ENCODE measurements around the gene GALT. TPM values are rescaled to one million over a fixed set of nuclear protein-coding genes. Genes with fewer than 3 reads are reported as not detected.

Gene GALT
- total RNA-seq, 4 donors from 2014 or later, result 8.1 to 23.6 (median 20.0) TPM

DNA sequence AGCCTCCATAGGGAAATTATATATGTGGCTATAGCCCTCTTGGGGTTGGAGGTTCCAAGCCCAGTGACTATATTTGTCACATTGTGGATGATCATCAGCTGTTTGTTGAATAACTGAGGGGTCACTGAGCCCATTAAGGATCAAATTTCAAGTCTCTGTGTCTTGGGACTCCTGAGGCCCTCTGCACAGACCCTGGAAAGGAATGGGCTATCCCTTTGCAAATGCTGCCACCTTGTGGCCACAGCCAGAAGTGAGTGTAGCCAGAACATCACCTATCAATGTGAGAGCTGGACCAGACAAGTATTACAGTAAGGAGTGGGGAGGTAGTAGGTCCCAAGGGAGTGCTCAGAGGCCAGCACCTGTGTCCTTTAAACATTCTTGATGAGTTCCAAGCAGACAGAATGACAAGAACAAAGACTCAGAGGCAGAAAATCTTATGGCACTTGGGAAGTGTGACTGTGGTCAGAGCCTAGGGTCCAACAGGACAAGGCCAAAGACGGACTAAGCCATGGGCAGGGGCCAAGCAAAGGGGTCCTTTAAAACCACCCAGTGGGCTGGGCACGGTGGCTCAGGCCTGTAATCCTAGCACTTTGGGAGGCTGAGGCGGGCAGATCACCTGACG is 42.8 kb upstream of the GALT start:
- H3K36me3 ChIP-seq, result no peaks in the 10 kb centered on the region
- no peaks in the 10 kb centered on the region for H3K9me3 ChIP-seq
- ATAC-seq (peak; percentile 92 to 93), DNase-seq (peak; percentile 57 to 80)
- H3K4me1 ChIP-seq, result no peaks in the 10 kb centered on the region
- H3K4me3 ChIP-seq, result no peak overlapping the region
- intact Hi-C loops (cut with DNase I; ENCODE audit: low total_unique reads), result loop anchor here (5.0 kb wide), 1 partner anchor 146 kb away; the partner anchor contains the start of genes DNAI1 and FAM219A
- H3K27ac ChIP-seq, result peak overlapping the region in 3 of 4 donors; percentile 40 to 53 (median 41)
- H3K27me3 ChIP-seq, result no peaks in the 10 kb centered on the region
- peak; percentile 90 to 94 (median 93) for TF ChIP-seq CTCF (IDR thresholded peaks at IDR 0.05 in 4 of 5, conservative IDR thresholded peaks at IDR 0.05 in 1 of 5)
- TF ChIP-seq POLR2A (IDR thresholded peaks at IDR 0.05), result no peak
- in situ Hi-C loops (cut with MboI; ENCODE audit: low sequenced_read_pairs in 4 of 4), result loop anchor here (5.0 to 25.0 kb wide), 3 partner anchors 51 to 199 kb away; partner anchors contain the start of gene ENHO (in 1 of the 4)

- in situ Hi-C loops (cut with MboI; ENCODE audit: low sequenced_read_pairs in 4 of 4) (loop anchor here (10.0 to 25.0 kb wide), 2 partner anchors 94 to 201 kb away; partner anchors contain the start of gene ENHO (in 1 of the 4)), intact Hi-C loops (cut with DNase I; ENCODE audit: low total_unique reads) (no loop called here)
- DNase-seq (no peak), ATAC-seq (no peak)
- TF ChIP-seq CTCF (IDR thresholded peaks at IDR 0.05 in 4 of 5, conservative IDR thresholded peaks at IDR 0.05 in 1 of 5), result no peak
- no peak for TF ChIP-seq POLR2A (IDR thresholded peaks at IDR 0.05)
- no peak overlapping the region for H3K27ac ChIP-seq
- H3K4me3 ChIP-seq, result no peak overlapping the region
- H3K27me3 ChIP-seq, result no peaks in the 10 kb centered on the region
- H3K36me3 ChIP-seq, result no peaks in the 10 kb centered on the region
- no peaks in the 10 kb centered on the region for H3K9me3 ChIP-seq
- H3K4me1 ChIP-seq, result peaks cover 12 to 16% of the 10 kb centered on the region in 2 donors
Observed at GRCh38 chr9:34606190-34606589, 40.3 kb upstream of the GALT start.

- ATAC-seq (no peak), DNase-seq (no peak)
- Histone ChIP-seq H3K36me3 (no peaks in the 10 kb centered on the region), H3K27ac (no peak overlapping the region), H3K27me3 (no peaks in the 10 kb centered on the region), H3K4me3 (no peak overlapping the region), H3K4me1 (peaks cover 14 to 20% of the 10 kb centered on the region in 2 donors), H3K9me3 (no peaks in the 10 kb centered on the region)
- in situ Hi-C loops (cut with MboI; ENCODE audit: low sequenced_read_pairs in 4 of 4), result loop anchor here (10.0 to 25.0 kb wide), 2 partner anchors 95 to 202 kb away; partner anchors contain the start of gene ENHO (in 1 of the 4)
- TF ChIP-seq POLR2A (IDR thresholded peaks at IDR 0.05) (no peak), CTCF (IDR thresholded peaks at IDR 0.05 in 4 of 5, conservative IDR thresholded peaks at IDR 0.05 in 1 of 5) (no peak)
- intact Hi-C loops (cut with DNase I; ENCODE audit: low total_unique reads), result no loop called here
Observed at GRCh38 chr9:34606905-34607304, 39.6 kb upstream of the GALT start.

- no peak overlapping the region for H3K27ac ChIP-seq
- H3K9me3 ChIP-seq, result no peaks in the 10 kb centered on the region
- in situ Hi-C loops (cut with MboI; ENCODE audit: low sequenced_read_pairs in 4 of 4) (loop anchor here (10.0 to 25.0 kb wide), 2 partner anchors 95 to 203 kb away; partner anchors contain the start of gene ENHO (in 1 of the 4)), intact Hi-C loops (cut with DNase I; ENCODE audit: low total_unique reads) (no loop called here)
- no peaks in the 10 kb centered on the region for H3K27me3 ChIP-seq
- no peaks in the 10 kb centered on the region for H3K36me3 ChIP-seq
- H3K4me1 ChIP-seq, result peaks cover 14 to 21% of the 10 kb centered on the region in 2 donors
- H3K4me3 ChIP-seq, result no peak overlapping the region
- ATAC-seq (no peak), DNase-seq (no peak)
- TF ChIP-seq POLR2A (IDR thresholded peaks at IDR 0.05), result no peak
- no peak for TF ChIP-seq CTCF (IDR thresholded peaks at IDR 0.05 in 4 of 5, conservative IDR thresholded peaks at IDR 0.05 in 1 of 5)
Observed at GRCh38 chr9:34607331-34607730, 39.1 kb upstream of the GALT start.
